HL-60/S4 (cell line): Measurements from ENCODE around the gene PDIA5.
"Not testable (repeated sequence)": the region's sequence is repeated elsewhere in the genome, so short reads cannot be mapped to it uniquely, and the experiment has no call there.

Experiments
- in situ Hi-C: fragments of 300-500 bp; cut with MboI; formaldehyde crosslinking; loops from 2 replicates; pipeline ENCODE4 v1.14.3; 2022; ENCODE audit warnings: low sequenced_read_pairs

Gene PDIA5

GRCh38 chr3:123140550-123140949, 73.7 kb downstream of the PDIA5 start:
- in situ Hi-C loops, result no loop called here

- in situ Hi-C loops, result no loop called here
Measured at GRCh38 chr3:123141276-123141675, 74.5 kb downstream of the PDIA5 start.

- in situ Hi-C loops, result no loop called here
Measured at GRCh38 chr3:123143669-123144411, 77.0 kb downstream of the PDIA5 start.

- in situ Hi-C loops, result no loop called here
Measured at GRCh38 chr3:123147754-123148535, 81.1 kb downstream of the PDIA5 start.

- in situ Hi-C loops, result no loop called here
Measured at GRCh38 chr3:123148772-123149171, 81.9 kb downstream of the PDIA5 start.

- in situ Hi-C loops, result no loop called here
Measured at GRCh38 chr3:123149525-123149924, 82.7 kb downstream of the PDIA5 start.

GRCh38 chr3:123150449-123151215, 83.8 kb downstream of the PDIA5 start:
- in situ Hi-C loops, result no loop called here

GRCh38 chr3:123151251-123151705, 84.5 kb downstream of the PDIA5 start:
- in situ Hi-C loops, result no loop called here

- in situ Hi-C loops, result not testable (repeated sequence)
Measured at GRCh38 chr3:123151853-123152420, 85.1 kb downstream of the PDIA5 start.

GRCh38 chr3:123152687-123153086, 85.9 kb downstream of the PDIA5 start:
- in situ Hi-C loops, result no loop called here

- in situ Hi-C loops, result no loop called here
Measured at GRCh38 chr3:123153125-123154019, 86.5 kb downstream of the PDIA5 start.

GRCh38 chr3:123154020-123154985, 87.5 kb downstream of the PDIA5 start:
- in situ Hi-C loops, result no loop called here

GRCh38 chr3:123155471-123156011, 88.7 kb downstream of the PDIA5 start:
- in situ Hi-C loops, result no loop called here

GRCh38 chr3:123156276-123156995, 89.6 kb downstream of the PDIA5 start:
- in situ Hi-C loops, result no loop called here

GRCh38 chr3:123157209-123157597, 90.4 kb downstream of the PDIA5 start:
- in situ Hi-C loops, result no loop called here

GRCh38 chr3:123157598-123158287, 90.9 kb downstream of the PDIA5 start:
- in situ Hi-C loops, result no loop called here

GRCh38 chr3:123158330-123158729, 91.5 kb downstream of the PDIA5 start:
- in situ Hi-C loops, result no loop called here
